ENCODE measurements around the gene ZNF23. TPM values are rescaled to one million over a fixed set of nuclear protein-coding genes. Genes with fewer than 3 reads are reported as not detected.
A peak's percentile ranks its signal among the peaks of the same experiment; 100 is the strongest.

Gene ZNF23
- total RNA-seq, 8 experiments from 2014 or later = 9.5 to 23.8 (median 15.5) TPM

DNA sequence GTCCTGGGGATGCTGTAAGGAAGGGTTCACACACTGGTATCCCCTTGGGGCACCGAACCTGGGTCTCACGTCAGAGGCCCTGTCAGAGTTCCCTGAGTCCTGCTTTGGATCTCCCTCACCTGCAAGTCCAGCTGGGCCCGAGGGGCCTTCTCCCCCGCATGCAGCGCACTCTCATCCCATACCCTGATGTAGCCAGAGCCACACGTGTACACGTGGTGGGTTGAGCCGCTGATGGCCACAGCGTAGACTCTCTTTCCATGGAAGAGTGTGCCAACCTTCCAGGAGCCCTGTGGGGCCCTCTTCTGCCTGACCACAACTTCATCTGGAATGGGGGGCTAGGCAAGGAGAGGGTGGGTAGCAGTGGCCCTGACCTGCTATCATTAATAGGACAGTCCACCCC lies 30.1 kb downstream of the ZNF23 start:
- no peak overlapping the region for H3K27ac ChIP-seq
- H3K4me3 ChIP-seq = no peak overlapping the region
- in situ Hi-C loops (cut with MboI; ENCODE audit: low pct_unique_long_range_greater_than_20kb in 2 of 9, low sequenced_read_pairs in 9 of 9, unreplicated experiment in 9 of 9) = loop anchor here in 1 of 9 experiments (25.0 kb wide), 1 partner anchor 180 kb away; no protein-coding TSS in a partner anchor
- no peaks in the 10 kb centered on the region for H3K4me1 ChIP-seq (replicated peaks in 1 of 2)
- ATAC-seq (replicated peaks in 6 of 8) = no peak
- WGBS, 10 experiments = 50 to 87% (median 80%) methylated on average over 2 to 8 of the region's 9 CpGs; no CpG with 5 or more reads in 6 of the 10 experiments

DNA sequence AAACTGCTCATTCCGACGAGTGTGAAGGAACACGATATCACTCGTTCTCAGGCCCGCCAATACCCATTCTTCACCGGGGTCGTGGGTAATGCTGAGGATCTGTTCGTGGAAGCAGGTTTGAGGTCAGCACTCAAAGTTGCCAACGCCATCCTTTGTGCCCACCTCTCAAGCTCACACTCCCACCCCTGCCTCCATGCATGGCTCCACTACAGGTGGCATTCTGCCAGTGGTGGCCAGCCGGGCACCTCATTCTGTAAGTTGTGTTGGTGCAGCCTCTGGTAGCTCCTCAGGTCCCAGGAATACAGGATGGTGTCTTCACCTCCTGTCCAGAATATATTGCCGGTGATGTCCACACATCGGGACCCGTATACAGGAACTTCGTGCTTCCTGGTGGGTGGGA lies 30.9 kb downstream of the ZNF23 start:
- no peak overlapping the region for H3K27ac ChIP-seq
- ATAC-seq (replicated peaks in 6 of 8) = no peak
- WGBS, 10 experiments = 75 to 100% (median 83%) methylated on average over 1 to 11 of the region's 14 CpGs; no CpG with 5 or more reads in 6 of the 10 experiments
- H3K4me1 ChIP-seq (replicated peaks in 1 of 2) = no peaks in the 10 kb centered on the region
- no peak overlapping the region for H3K4me3 ChIP-seq
- in situ Hi-C loops (cut with MboI; ENCODE audit: low pct_unique_long_range_greater_than_20kb in 2 of 9, low sequenced_read_pairs in 9 of 9, unreplicated experiment in 9 of 9) = loop anchor here in 1 of 9 experiments (25.0 kb wide), 1 partner anchor 181 kb away; no protein-coding TSS in a partner anchor

DNA sequence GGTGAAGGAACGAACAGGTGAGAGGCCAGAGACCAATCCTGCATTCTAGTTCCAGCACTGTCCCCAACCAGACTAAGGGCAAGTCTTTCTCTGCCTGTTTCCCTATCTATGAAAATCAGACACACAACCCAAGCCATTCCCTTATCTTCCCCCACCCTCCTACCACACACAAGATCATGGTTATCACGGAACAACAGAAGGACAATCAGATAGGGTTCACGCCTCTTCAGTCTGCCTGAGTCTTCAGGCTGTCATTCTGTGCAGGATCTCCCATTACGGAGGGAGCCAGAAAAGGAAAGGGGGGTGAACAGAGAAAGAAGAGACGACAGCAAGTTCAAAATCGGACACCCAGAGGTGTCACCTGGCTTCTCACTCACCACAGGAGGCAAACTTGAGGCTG lies 31.3 kb downstream of the ZNF23 start:
- no peak for ATAC-seq (replicated peaks in 6 of 8)
- in situ Hi-C loops (cut with MboI; ENCODE audit: low pct_unique_long_range_greater_than_20kb in 2 of 9, low sequenced_read_pairs in 9 of 9, unreplicated experiment in 9 of 9) = loop anchor here in 1 of 9 experiments (25.0 kb wide), 1 partner anchor 182 kb away; no protein-coding TSS in a partner anchor
- H3K27ac ChIP-seq = no peak overlapping the region
- no peak overlapping the region for H3K4me3 ChIP-seq
- no peaks in the 10 kb centered on the region for H3K4me1 ChIP-seq (replicated peaks in 1 of 2)
- WGBS, 10 experiments = 20 to 86% (median 60%) methylated on average over 1 to 3 of the region's 6 CpGs; no CpG with 5 or more reads in 5 of the 10 experiments

DNA sequence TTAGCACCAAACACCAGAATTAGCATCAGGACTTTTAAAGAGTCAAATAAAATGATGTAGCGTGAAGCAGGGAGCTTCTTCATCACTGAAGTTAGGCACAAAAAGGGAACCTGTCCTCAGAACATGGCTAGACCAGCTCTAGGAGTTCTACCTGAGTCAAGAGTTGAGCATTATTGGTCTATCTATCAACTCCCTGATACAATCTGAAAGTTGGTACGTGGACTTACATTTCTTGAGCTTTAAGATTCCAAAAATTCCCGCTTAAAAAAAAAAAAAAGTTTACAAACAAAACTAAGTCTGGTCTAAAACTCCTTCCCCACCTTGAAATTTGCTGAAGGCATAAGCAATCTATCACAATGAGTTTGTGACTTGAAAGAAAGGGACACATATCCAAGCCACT lies 32.5 kb downstream of the ZNF23 start:
- no peaks in the 10 kb centered on the region for H3K4me1 ChIP-seq (replicated peaks in 1 of 2)
- no peak overlapping the region for H3K4me3 ChIP-seq
- no peak for ATAC-seq (replicated peaks in 6 of 8)
- 0 to 71% (median 52%) methylated on average over 2 to 3 of the region's 3 CpGs; no CpG with 5 or more reads in 1 of the 10 experiments for WGBS, 10 experiments
- no peak overlapping the region for H3K27ac ChIP-seq
- in situ Hi-C loops (cut with MboI; ENCODE audit: low pct_unique_long_range_greater_than_20kb in 2 of 9, low sequenced_read_pairs in 9 of 9, unreplicated experiment in 9 of 9) = loop anchor here in 1 of 9 experiments (25.0 kb wide), 1 partner anchor 183 kb away; no protein-coding TSS in a partner anchor

DNA sequence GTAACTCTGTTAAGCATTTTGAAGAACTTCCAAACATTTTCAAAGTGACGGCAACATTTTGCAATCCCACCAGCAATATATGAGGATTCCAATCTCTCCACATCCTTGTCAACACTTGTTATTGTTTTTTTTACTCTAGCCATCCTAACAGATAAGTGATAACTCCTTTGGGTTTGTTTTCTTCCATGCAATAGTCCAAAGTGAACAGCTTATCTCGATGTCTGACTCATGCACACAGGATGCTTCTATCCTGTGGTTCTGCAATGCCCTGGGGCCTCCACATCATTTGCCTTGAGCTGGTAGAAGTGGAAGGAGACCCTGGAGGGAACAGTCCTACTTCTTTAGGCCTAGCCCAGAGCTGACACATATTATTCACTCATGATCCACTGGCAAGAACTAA lies 33.2 kb downstream of the ZNF23 start:
- ATAC-seq (replicated peaks in 6 of 8) = no peak
- WGBS, 10 experiments = 40 to 100% (median 96%) methylated on average over 1 to 2 of the region's 2 CpGs
- in situ Hi-C loops (cut with MboI; ENCODE audit: low pct_unique_long_range_greater_than_20kb in 2 of 9, low sequenced_read_pairs in 9 of 9, unreplicated experiment in 9 of 9) = loop anchor here in 1 of 9 experiments (25.0 kb wide), 1 partner anchor 183 kb away; no protein-coding TSS in a partner anchor
- Histone ChIP-seq H3K4me3 (no peak overlapping the region), H3K27ac (no peak overlapping the region), H3K4me1 (replicated peaks in 1 of 2) (no peaks in the 10 kb centered on the region)

DNA sequence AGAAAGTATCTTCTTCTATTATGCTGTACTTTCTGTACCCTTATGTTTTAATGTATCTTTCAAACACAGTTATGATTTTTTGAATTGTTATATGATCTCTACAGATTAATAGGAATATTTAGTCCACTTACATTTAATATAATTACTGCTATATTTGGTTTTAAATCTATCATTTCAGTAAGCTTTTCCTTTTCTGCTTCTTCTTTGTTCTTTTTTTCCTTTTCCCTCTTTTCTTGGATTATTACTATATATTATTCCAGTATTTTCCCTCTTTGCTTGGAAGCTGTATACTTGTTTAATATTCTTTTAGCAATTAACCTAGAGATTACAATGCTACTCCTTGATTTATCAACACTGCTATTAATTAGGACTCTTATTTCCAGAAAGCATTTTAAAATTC lies 33.7 kb downstream of the ZNF23 start:
- Histone ChIP-seq H3K4me1 (replicated peaks in 1 of 2) (no peaks in the 10 kb centered on the region), H3K27ac (no peak overlapping the region), H3K4me3 (no peak overlapping the region)
- no peak for ATAC-seq (replicated peaks in 6 of 8)
- in situ Hi-C loops (cut with MboI; ENCODE audit: low pct_unique_long_range_greater_than_20kb in 2 of 9, low sequenced_read_pairs in 9 of 9, unreplicated experiment in 9 of 9) = loop anchor here in 1 of 9 experiments (25.0 kb wide), 1 partner anchor 184 kb away; no protein-coding TSS in a partner anchor

DNA sequence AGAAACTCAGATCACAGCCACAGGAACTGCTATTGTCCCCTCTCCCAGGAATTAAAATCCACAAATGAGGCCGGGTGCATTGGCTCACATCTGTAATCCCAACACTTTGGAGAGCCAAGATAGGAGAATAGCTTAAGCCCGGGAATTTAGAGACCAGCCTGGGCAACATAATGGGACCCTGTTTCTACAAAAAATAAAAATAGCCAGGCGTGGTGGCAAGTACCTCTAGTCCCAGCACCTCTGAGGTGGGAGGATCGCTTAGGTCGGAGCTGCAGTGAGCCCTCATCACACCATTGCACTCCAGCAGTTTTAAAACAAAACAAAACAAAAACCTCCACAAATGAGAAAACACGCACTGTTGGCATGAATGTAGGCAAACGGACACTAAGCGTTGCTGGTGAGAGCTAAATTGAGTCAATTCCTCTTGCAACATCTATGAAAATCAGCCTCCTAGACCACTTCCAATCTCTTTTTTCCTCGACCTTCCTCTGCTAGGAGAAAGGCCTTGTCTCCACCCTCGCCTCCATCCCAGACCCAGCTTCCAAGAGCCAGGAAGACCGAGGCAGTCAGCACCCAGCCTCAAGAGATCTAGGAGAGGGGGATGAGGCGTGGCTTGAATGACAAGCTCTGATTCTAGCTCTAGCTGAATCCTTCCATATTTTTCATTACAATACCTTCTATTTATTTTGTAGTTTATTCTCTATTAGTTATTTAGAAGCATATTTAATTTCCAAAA lies 35.0 kb downstream of the ZNF23 start:
- ATAC-seq (replicated peaks in 6 of 8) = no peak
- peak overlapping the region in 2 of 5 donors; percentile 44 to 48 for H3K4me3 ChIP-seq
- 33 to 70% (median 56%) methylated on average over 2 to 11 of the region's 12 CpGs; no CpG with 5 or more reads in 1 of the 10 experiments for WGBS, 10 experiments
- no peaks in the 10 kb centered on the region for H3K4me1 ChIP-seq (replicated peaks in 1 of 2)
- H3K27ac ChIP-seq = no peak overlapping the region
- in situ Hi-C loops (cut with MboI; ENCODE audit: low pct_unique_long_range_greater_than_20kb in 2 of 9, low sequenced_read_pairs in 9 of 9, unreplicated experiment in 9 of 9) = loop anchor here in 1 of 9 experiments (25.0 kb wide), 1 partner anchor 185 kb away; no protein-coding TSS in a partner anchor

DNA sequence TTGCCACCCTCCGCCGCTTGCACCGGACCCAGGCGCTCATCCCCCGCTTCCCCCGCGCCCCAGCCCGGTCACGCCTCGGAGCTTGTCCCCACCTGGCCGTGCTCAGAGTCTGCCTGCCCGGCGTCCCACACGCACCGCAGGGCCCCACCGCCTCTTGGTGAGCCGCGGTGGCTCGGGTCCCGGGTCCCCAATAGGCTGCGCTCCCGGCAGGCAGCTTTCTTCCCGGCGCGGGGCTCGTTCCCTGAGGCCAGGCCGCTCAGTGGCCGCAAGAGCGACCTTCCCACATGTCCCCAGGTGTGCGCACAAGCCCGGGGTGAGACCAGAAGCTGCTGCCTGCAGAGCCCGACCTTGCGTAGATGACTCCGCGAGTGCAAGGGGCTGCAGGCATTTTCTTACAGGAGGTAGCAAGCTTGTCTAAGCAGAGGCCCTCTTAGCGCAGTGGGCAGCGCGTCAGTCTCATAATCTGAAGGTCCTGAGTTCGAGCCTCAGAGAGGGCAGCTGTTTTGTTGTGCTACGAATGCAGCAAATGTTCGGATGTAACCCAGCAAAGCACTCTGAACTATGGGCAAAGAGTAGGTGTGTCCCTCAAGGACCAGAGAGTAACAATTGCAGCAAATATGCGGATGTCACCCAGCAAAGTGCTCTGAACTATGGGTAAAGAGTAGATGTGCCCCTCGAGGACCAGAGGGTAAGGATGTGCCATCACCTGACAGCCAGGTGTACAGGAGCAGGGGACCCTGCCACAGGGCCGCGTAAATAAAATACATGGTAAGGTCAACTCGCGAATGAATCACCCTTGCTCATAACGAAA lies 35.8 kb downstream of the ZNF23 start:
- 2 to 20% (median 3%) methylated on average over 1 to 21 of the region's 48 CpGs; no CpG with 5 or more reads in 2 of the 10 experiments for WGBS, 10 experiments

DNA sequence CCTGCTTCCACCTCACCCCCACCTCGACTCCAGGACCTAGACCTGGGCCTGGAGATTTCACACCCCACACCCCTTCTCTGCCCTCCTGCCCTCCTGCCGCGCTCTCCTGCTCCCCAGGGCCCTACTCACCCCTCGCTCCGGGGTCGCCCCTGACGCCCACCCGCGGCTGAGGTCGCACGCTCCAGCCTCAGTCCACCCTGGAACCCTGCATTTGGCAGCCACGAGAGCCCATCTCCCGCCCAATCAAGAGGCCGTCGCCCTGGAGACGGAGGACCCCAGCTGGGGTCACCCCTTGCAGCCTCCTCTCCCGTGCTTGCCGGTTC lies 36.3 kb downstream of the ZNF23 start:
- in situ Hi-C loops (cut with MboI; ENCODE audit: low pct_unique_long_range_greater_than_20kb in 2 of 9, low sequenced_read_pairs in 9 of 9, unreplicated experiment in 9 of 9) = loop anchor here in 1 of 9 experiments (25.0 kb wide), 1 partner anchor 187 kb away; no protein-coding TSS in a partner anchor
- peak in 2 of 8 experiments; percentile 65 for ATAC-seq (replicated peaks in 6 of 8)
- 19% methylated on average over 3 of the region's 18 CpGs; no CpG with 5 or more reads in 9 of the 10 experiments for WGBS, 10 experiments
- Histone ChIP-seq H3K4me1 (replicated peaks in 1 of 2) (no peaks in the 10 kb centered on the region), H3K4me3 (peak overlapping the region; percentile 33 to 48 (median 40)), H3K27ac (peak overlapping the region in 1 of 2 donors; percentile 67)

More for the DNA sequence above, 35.8 kb downstream of the ZNF23 start:
- peak overlapping the region in 1 of 2 donors; percentile 67 for H3K27ac ChIP-seq
- peak; percentile 79 to 93 (median 88) for ATAC-seq (replicated peaks in 6 of 8)
- no peaks in the 10 kb centered on the region for H3K4me1 ChIP-seq (replicated peaks in 1 of 2)
- in situ Hi-C loops (cut with MboI; ENCODE audit: low pct_unique_long_range_greater_than_20kb in 2 of 9, low sequenced_read_pairs in 9 of 9, unreplicated experiment in 9 of 9) = loop anchor here in 1 of 9 experiments (25.0 kb wide), 1 partner anchor 186 kb away; no protein-coding TSS in a partner anchor
- H3K4me3 ChIP-seq = peak overlapping the region; percentile 33 to 48 (median 40)

DNA sequence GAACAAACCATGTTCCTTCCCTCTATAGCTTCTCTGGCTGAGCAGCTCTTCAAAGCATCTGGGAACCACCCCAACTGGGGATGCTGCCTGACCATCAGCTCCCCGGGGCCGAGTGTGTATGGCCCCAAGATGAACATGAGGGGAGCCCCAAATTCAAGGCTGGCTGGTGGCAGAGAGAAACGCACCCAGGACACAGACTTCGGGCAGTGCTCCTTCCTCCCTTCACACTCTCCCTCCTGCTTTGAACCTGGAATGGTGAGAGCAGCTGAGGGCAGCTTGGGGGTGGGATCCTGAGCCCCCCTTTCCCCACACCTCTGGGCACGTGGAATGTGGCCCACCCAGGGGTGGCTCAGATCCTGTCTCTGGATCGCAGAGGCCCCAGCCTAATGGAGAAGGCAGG lies 37.4 kb downstream of the ZNF23 start:
- ATAC-seq (replicated peaks in 6 of 8) = no peak
- in situ Hi-C loops (cut with MboI; ENCODE audit: low pct_unique_long_range_greater_than_20kb in 2 of 9, low sequenced_read_pairs in 9 of 9, unreplicated experiment in 9 of 9) = loop anchor here in 4 of 9 experiments (25.0 kb wide), 1 partner anchor 188 kb away; no protein-coding TSS in a partner anchor
- Histone ChIP-seq H3K27ac (no peak overlapping the region), H3K4me1 (replicated peaks in 1 of 2) (no peaks in the 10 kb centered on the region), H3K4me3 (no peak overlapping the region)
- 0 to 90% (median 53%) methylated on average over 1 to 3 of the region's 6 CpGs; no CpG with 5 or more reads in 3 of the 10 experiments for WGBS, 10 experiments

DNA sequence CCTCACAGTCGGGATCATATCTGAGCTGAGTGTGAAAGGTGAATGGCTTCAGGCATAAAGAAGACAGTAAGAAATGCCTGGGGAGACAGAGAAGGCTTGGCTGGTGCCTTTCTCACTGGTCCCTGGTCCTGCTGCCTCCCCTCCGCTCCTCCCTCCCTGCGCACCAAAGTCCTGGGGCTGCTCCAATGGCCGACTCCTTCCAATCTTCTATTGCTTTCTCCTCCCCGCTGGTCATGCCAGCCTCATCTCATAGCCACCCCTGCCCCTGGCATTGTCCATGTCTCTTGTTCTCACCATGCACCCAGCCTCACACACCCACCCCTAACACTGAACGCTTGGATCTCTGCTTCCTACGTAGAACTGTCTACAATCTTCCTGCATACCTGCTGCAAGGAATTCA lies 38.2 kb downstream of the ZNF23 start:
- no peaks in the 10 kb centered on the region for H3K4me1 ChIP-seq (replicated peaks in 1 of 2)
- in situ Hi-C loops (cut with MboI; ENCODE audit: low pct_unique_long_range_greater_than_20kb in 2 of 9, low sequenced_read_pairs in 9 of 9, unreplicated experiment in 9 of 9) = loop anchor here in 3 of 9 experiments (25.0 kb wide), 1 partner anchor 188 kb away; no protein-coding TSS in a partner anchor
- ATAC-seq (replicated peaks in 6 of 8) = no peak
- H3K4me3 ChIP-seq = no peak overlapping the region
- WGBS, 10 experiments = 0 to 100% (median 75%) methylated on average over 1 to 6 of the region's 7 CpGs
- no peak overlapping the region for H3K27ac ChIP-seq

DNA sequence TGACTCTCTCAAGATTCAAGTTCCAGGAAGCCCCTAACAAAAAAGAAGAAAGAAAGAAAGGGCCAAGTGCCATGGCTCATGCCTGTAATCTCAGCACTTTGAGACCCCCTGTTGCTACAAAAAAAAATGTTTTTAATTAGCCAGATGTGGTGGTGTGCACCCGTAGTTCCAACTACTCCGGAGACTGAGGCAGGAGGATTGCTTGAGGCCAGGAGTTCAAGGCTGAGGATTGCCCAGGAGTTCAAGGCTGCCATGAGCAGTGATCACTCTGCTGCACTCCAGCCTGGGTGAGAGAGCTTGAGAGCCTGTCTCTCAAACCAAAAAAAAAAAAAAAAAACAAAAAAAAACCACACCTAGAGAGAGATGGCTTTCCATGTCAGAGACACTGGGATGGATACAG lies 39.0 kb downstream of the ZNF23 start:
- no peaks in the 10 kb centered on the region for H3K4me1 ChIP-seq (replicated peaks in 1 of 2)
- in situ Hi-C loops (cut with MboI; ENCODE audit: low pct_unique_long_range_greater_than_20kb in 2 of 9, low sequenced_read_pairs in 9 of 9, unreplicated experiment in 9 of 9) = loop anchor here in 3 of 9 experiments (25.0 kb wide), 1 partner anchor 189 kb away; no protein-coding TSS in a partner anchor
- no peak overlapping the region for H3K4me3 ChIP-seq
- H3K27ac ChIP-seq = no peak overlapping the region
- 0 to 72% (median 40%) methylated on average over 1 to 2 of the region's 2 CpGs; no CpG with 5 or more reads in 3 of the 10 experiments for WGBS, 10 experiments
- no peak for ATAC-seq (replicated peaks in 6 of 8)

Measured in motor neuron (in vitro differentiated cells).